Esophagus muscularis mucosa (tissue), 4 donors: ENCODE data around the gene SPPL3. TPM values are rescaled to one million over a fixed set of nuclear protein-coding genes. Genes with fewer than 3 reads are reported as not detected.

ENCODE experiments used
- DNase-seq: peaks from one replicate; pipeline ENCODE4 v3.0.0-alpha.2; 2017; ENCODE audit errors: extremely low spot score
- H3K27ac ChIP-seq, 4 donors: fragments of 200-600 bp; sonication (generic); replicated peaks in 1 of 4; 1 replicate in 3 of 4; 2 replicates in 1 of 4; pipeline ENCODE4 v1.5.1; 2016 to 2019; ENCODE audit warnings: mild to moderate bottlenecking in 1 of 4
- H3K27me3 ChIP-seq, 4 donors: fragments of 200-600 bp; sonication (generic); one replicate each; pipeline versions ENCODE4 v1.5.1 to v1.6.0; 2016 to 2019
- H3K36me3 ChIP-seq, 4 donors: fragments of 200-600 bp; sonication (generic); one replicate each; pipeline ENCODE4 v1.5.1; 2016 to 2019
- H3K4me1 ChIP-seq, 4 donors: fragments of 200-600 bp; sonication (generic); one replicate each; pipeline ENCODE4 v1.5.1; 2016 to 2019
- H3K4me3 ChIP-seq, 4 donors: fragments of 200-600 bp; sonication (generic); 1 replicate in 2 of 4; 2 replicates in 2 of 4; pipeline ENCODE4 v1.5.1; 2016 to 2019; ENCODE audit warnings: mild to moderate bottlenecking in 4 of 4, moderate library complexity in 1 of 4
- H3K9me3 ChIP-seq, 4 donors: fragments of 200-600 bp; sonication (generic); 1 replicate in 3 of 4; 2 replicates in 1 of 4; pipeline ENCODE4 v1.5.1; 2016 to 2019
- CTCF ChIP-seq, 3 experiments: fragments of 200-600 bp in 2 of 3; fragments of 450-650 bp in 1 of 3; sonication (generic) in 2 of 3; IDR thresholded peaks; one replicate each; pipeline ENCODE4 v1.5.1; 2017 to 2019; ENCODE audit warnings: antibody characterized with exemption in 3 of 3, mild to moderate bottlenecking in 2 of 3, moderate library complexity in 1 of 3
- EP300 ChIP-seq: sonication (generic); formaldehyde crosslinking; IDR thresholded peaks from one replicate; pipeline ENCODE4 v1.6.1; 2017; ENCODE audit warnings: antibody characterized with exemption
- POLR2A ChIP-seq: fragments of 450-650 bp; IDR thresholded peaks from one replicate; pipeline ENCODE4 v1.6.1; 2017; ENCODE audit warnings: antibody characterized with exemption, moderate library complexity, mild to moderate bottlenecking, low read depth
- POLR2AphosphoS5 ChIP-seq, 2 donors: sonication (generic); formaldehyde crosslinking; IDR thresholded peaks; one replicate each; pipeline ENCODE4 v1.6.1; 2017; ENCODE audit warnings: antibody characterized with exemption in 2 of 2
- WGBS: methylation state at CpG from one replicate; pipeline ENCODE4 v1.1.5; 2018; 5-methylcytosine and 5-hydroxymethylcytosine counted together
- intact Hi-C: fragments of 100-400 bp; cut with DNase I; formaldehyde crosslinking; loops from one replicate; pipeline ENCODE4 v1.15.1; 2023
- total RNA-seq, 4 donors: library from RNA; depleted of rRNA; stranded (reverse); fragments of >200 nt; gene quantifications; one replicate each; pipeline versions ENCODE4 v1.1.0 to v1.2.1, GENCODE V29; 2016

The SPPL3 gene
- total RNA-seq, 4 donors from 2014 or later: 18.4 to 32.1 (median 21.8) TPM

GRCh38 chr12:120872487-120872886 is 31.7 kb downstream of the SPPL3 start:
- DNase-seq: no peak
- Histone ChIP-seq H3K27ac (no peak overlapping the region), H3K4me3 (no peak overlapping the region)

DNA sequence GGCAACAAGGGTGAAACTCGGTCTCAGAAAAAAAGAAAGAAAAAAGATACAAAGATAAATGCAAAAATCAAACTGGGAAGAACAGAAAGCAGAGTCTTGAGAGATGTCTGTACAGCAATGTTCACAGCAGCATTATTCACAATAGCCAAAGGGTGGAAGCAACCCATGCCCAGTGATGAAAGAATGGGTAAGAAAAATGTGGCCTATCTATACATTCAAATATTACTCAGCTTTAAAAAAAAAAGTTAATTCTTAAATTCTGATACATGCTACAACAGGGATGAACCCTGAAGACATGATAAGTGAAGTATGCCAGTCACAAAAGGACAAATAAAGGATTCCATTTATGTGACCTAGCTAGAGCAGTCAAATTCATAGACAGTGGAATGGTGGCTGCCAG is 33.7 kb downstream of the SPPL3 start:
- Histone ChIP-seq H3K36me3 (no peaks in the 10 kb centered on the region), H3K4me3 (no peak overlapping the region), H3K9me3 (no peaks in the 10 kb centered on the region), H3K27me3 (no peaks in the 10 kb centered on the region), H3K4me1 (peaks cover 6 to 53% (median 35%) of the 10 kb centered on the region in 4 donors), H3K27ac (no peak overlapping the region)
- WGBS: 96% methylated on average over 1 of the region's 1 CpG
- no peak for DNase-seq
- intact Hi-C loops: no loop called here
- no peak for TF ChIP-seq POLR2A

More at GRCh38 chr12:120872487-120872886, 31.7 kb downstream of the SPPL3 start:
- Histone ChIP-seq H3K4me1 (peaks cover 3 to 37% (median 23%) of the 10 kb centered on the region in 4 donors), H3K36me3 (no peaks in the 10 kb centered on the region), H3K27me3 (no peaks in the 10 kb centered on the region), H3K9me3 (no peaks in the 10 kb centered on the region)
- WGBS: 66% methylated on average over 5 of the region's 5 CpGs
- intact Hi-C loops: no loop called here
- TF ChIP-seq POLR2AphosphoS5 (IDR thresholded peaks at IDR 0.05): no peak
- no peak for TF ChIP-seq CTCF (IDR thresholded peaks at IDR 0.05)
- TF ChIP-seq EP300: no peak
- TF ChIP-seq POLR2A: no peak

GRCh38 chr12:120869376-120869775 is 34.8 kb downstream of the SPPL3 start:
- WGBS: 90% methylated on average over 4 of the region's 4 CpGs
- H3K36me3 ChIP-seq: no peaks in the 10 kb centered on the region
- intact Hi-C loops: no loop called here
- no peak overlapping the region for H3K4me3 ChIP-seq
- no peaks in the 10 kb centered on the region for H3K27me3 ChIP-seq
- no peaks in the 10 kb centered on the region for H3K9me3 ChIP-seq
- no peak for DNase-seq
- no peak overlapping the region for H3K27ac ChIP-seq
- H3K4me1 ChIP-seq: peaks cover 11 to 59% (median 37%) of the 10 kb centered on the region in 4 donors
- TF ChIP-seq EP300 (no peak), POLR2A (no peak), CTCF (IDR thresholded peaks at IDR 0.05) (no peak), POLR2AphosphoS5 (IDR thresholded peaks at IDR 0.05) (no peak)

DNA sequence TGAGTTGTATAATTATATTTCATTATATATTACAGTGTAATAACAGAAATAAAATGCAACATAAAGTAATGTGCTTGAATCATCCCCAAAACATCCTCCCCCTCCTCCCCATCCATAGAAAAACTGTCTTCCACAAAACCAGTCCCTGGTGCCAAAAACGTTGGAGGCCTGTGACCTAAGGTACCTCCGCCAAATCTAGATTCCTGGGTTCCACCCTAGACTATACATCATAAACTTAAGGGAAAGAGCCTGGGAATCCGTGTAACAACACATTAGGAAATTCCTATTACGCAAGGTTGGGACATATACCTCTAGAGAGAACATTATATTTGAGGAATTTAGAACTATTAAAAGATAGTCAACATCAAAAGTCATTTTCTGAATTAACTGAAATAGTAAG is 38.0 kb downstream of the SPPL3 start:
- no peak for TF ChIP-seq CTCF (IDR thresholded peaks at IDR 0.05)
- no peak for TF ChIP-seq POLR2AphosphoS5 (IDR thresholded peaks at IDR 0.05)
- no peak for TF ChIP-seq POLR2A
- no peak for TF ChIP-seq EP300
- DNase-seq: no peak
- intact Hi-C loops: no loop called here
- peaks cover 12 to 41% (median 23%) of the 10 kb centered on the region in 4 donors for H3K4me1 ChIP-seq
- H3K27ac ChIP-seq: no peak overlapping the region
- H3K9me3 ChIP-seq: no peaks in the 10 kb centered on the region
- H3K36me3 ChIP-seq: no peaks in the 10 kb centered on the region
- no peak overlapping the region for H3K4me3 ChIP-seq
- 61% methylated on average over 4 of the region's 4 CpGs for WGBS
- no peaks in the 10 kb centered on the region for H3K27me3 ChIP-seq

- 89% methylated on average over 3 of the region's 3 CpGs for WGBS
- intact Hi-C loops: no loop called here
- no peaks in the 10 kb centered on the region for H3K9me3 ChIP-seq
These were observed 39.1 kb downstream of the SPPL3 start for GRCh38 chr12:120865098-120865497.

More at GRCh38 chr12:120865098-120865497, 39.1 kb downstream of the SPPL3 start:
- H3K36me3 ChIP-seq: no peaks in the 10 kb centered on the region
- H3K4me1 ChIP-seq: peaks cover 12 to 36% (median 23%) of the 10 kb centered on the region in 4 donors
- TF ChIP-seq CTCF (IDR thresholded peaks at IDR 0.05): no peak
- no peak for TF ChIP-seq POLR2AphosphoS5 (IDR thresholded peaks at IDR 0.05)
- TF ChIP-seq POLR2A: no peak
- no peak for TF ChIP-seq EP300
- H3K27me3 ChIP-seq: no peaks in the 10 kb centered on the region
- no peak overlapping the region for H3K4me3 ChIP-seq
- no peak overlapping the region for H3K27ac ChIP-seq
- no peak for DNase-seq
